HG03442 (cell line): ENCODE measurements around the gene ABHD13.

Experiments used
- ATAC-seq: cut with Tn5 transposase; IDR thresholded peaks from one replicate; pipeline ENCODE4 v1.9.1; 2021; ENCODE audit warnings: mild to moderate bottlenecking, moderate library complexity; ENCODE audit not compliant: unreplicated experiment

ABHD13 gene

GRCh38 chr13:108281901-108282300 lies 63.7 kb downstream of the ABHD13 start:
- ATAC-seq: no peak

GRCh38 chr13:108283110-108283509 lies 64.9 kb downstream of the ABHD13 start:
- no peak for ATAC-seq
